Lung (tissue), 16 donors: ENCODE results near the gene LONP1. TPM values are rescaled to one million over a fixed set of nuclear protein-coding genes. Genes with fewer than 3 reads are reported as not detected.

Source experiments
- ATAC-seq: fragments of 200-7000 bp; cut with Tn5 transposase; one replicate; pipeline ENCODE4 v1.9.1; 2020; ENCODE audit warnings: moderate number of reproducible peaks; ENCODE audit not compliant: insufficient read depth, low FRiP score
- DNase-seq, 3 donors: peaks; one replicate each; pipeline ENCODE4 v3.0.0-alpha.2; 2013 to 2017
- H3K27ac ChIP-seq, 2 donors: one replicate each; pipeline ENCODE4 v1.5.1; 2013; ENCODE audit warnings: mild to moderate bottlenecking in 2 of 2, moderate library complexity in 2 of 2, control low read depth in 1 of 2, inconsistent platforms in 1 of 2, low read depth in 1 of 2, low read length in 1 of 2
- H3K27me3 ChIP-seq, 3 donors: one replicate each; pipeline ENCODE4 v1.5.1; 2013; ENCODE audit warnings: low read length in 2 of 3; ENCODE audit not compliant: control insufficient read depth in 3 of 3, insufficient read depth in 3 of 3
- H3K36me3 ChIP-seq, 4 donors: one replicate each; pipeline ENCODE4 v1.5.1; 2013; ENCODE audit warnings: low read length in 4 of 4, mild to moderate bottlenecking in 1 of 4, moderate library complexity in 1 of 4; ENCODE audit not compliant: control insufficient read depth in 4 of 4, insufficient read depth in 4 of 4
- H3K4me1 ChIP-seq, 5 donors: one replicate each; pipeline ENCODE4 v1.5.1; 2013; ENCODE audit warnings: low read length in 5 of 5, mild to moderate bottlenecking in 2 of 5, moderate library complexity in 1 of 5; ENCODE audit not compliant: control insufficient read depth in 5 of 5, insufficient read depth in 5 of 5
- H3K4me3 ChIP-seq: one replicate; pipeline ENCODE4 v1.5.1; 2013; ENCODE audit warnings: mild to moderate bottlenecking, control low read depth, moderate library complexity
- H3K9ac ChIP-seq, 2 donors: one replicate each; pipeline ENCODE4 v1.5.1; 2013; ENCODE audit warnings: low read length in 2 of 2, control low read depth in 1 of 2; ENCODE audit not compliant: insufficient read depth in 1 of 2
- H3K9me3 ChIP-seq, 4 donors: one replicate each; pipeline ENCODE4 v1.5.1; 2013; ENCODE audit warnings: low read length in 3 of 4, mild to moderate bottlenecking in 1 of 4, moderate library complexity in 1 of 4; ENCODE audit not compliant: control insufficient read depth in 4 of 4, insufficient read depth in 3 of 4
- CTCF ChIP-seq: IDR thresholded peaks from 2 replicates; pipeline ENCODE4 v1.5.1; 2012; ENCODE audit warnings: mild to moderate bottlenecking; ENCODE audit errors: control extremely low read depth, extremely low read depth
- WGBS, 2 donors: extraction: QIAGEN DNeasy Blood & Tissue Kit; methylation state at CpG; one replicate each; pipeline ENCODE4 v1.1.7; 2013; 5-methylcytosine and 5-hydroxymethylcytosine counted together
- long read RNA-seq, 5 donors: transcript quantifications; one replicate each; lab custom pipeline, GENCODE V29; 2026
- polyA plus RNA-seq, 2 donors: library from polyadenylated mRNA; stranded (reverse); fragments of 200-250 nt; gene quantifications; one replicate each; pipeline ENCODE4 v1.2.1, GENCODE V29; 2013
- total RNA-seq, 2 donors: library from RNA; depleted of rRNA in 1 of 2; stranded (reverse); fragments of >200 nt in 1 of 2; gene quantifications; one replicate each; pipeline ENCODE4 v1.2.1, GENCODE V29; 2014 to 2021
- donor health status: control.
- donor health status: control.
- donor health status: Bipolar disorder and iron deficiency.
- donor health status: healthy.
- donor health status: DM: yes; HTN: yes; CAD: no.

LONP1 gene
- 10 to 100 TPM; 41.0 to 89.6 TPM for total RNA-seq
- polyA plus RNA-seq = 10 to 100 TPM; 63.0 to 75.0 TPM
- long read RNA-seq, donor 1, transcript LONP1-201 (18 exons, 3,236 nt) = major isoform, 9 of 9 reads
- long read RNA-seq, donor 1, partial matches to known transcripts = 0 of 9 reads
- long read RNA-seq, donor 1, other reads (novel, unspliced or antisense) = 0 of 9 reads
- long read RNA-seq, donor 2, partial matches to known transcripts = 5 of 5 reads
- long read RNA-seq, donor 2, other reads (novel, unspliced or antisense) = 0 of 5 reads
- long read RNA-seq, donor 3, partial matches to known transcripts = 0 of 2 reads
- long read RNA-seq, donor 3, other reads (novel, unspliced or antisense) = 0 of 2 reads
- long read RNA-seq, donor 4 = 0 reads
- long read RNA-seq, donor 5, partial matches to known transcripts = 5 of 7 reads
- long read RNA-seq, donor 5, other reads (novel, unspliced or antisense) = 0 of 7 reads

- ATAC-seq (peak; percentile 96), DNase-seq (peak; percentile 99 to 100 (median 99))
- H3K36me3 ChIP-seq = no peaks in the 10 kb centered on the region
- peak; percentile 88 for TF ChIP-seq CTCF
- 0% methylated on average over 84 to 90 of the region's 90 CpGs for WGBS, 2 donors
- no peaks in the 10 kb centered on the region for H3K27me3 ChIP-seq
- H3K4me3 ChIP-seq = peak within 1 kb of the TSS; percentile 96
- H3K27ac ChIP-seq = peak within 1 kb of the TSS; percentile 96 to 97
- H3K9ac ChIP-seq = peak within 1 kb of the TSS; percentile 80 to 94
- H3K4me1 ChIP-seq = peaks cover 0 to 12% (median 8%) of the 10 kb centered on the region in 5 donors
- no peaks in the 10 kb centered on the region for H3K9me3 ChIP-seq
Measured at GRCh38 chr19:5719961-5720790, at the start of gene LONP1, which contains the start of gene CATSPERD. LONP1 (minus strand) TSS chr19:5720146; CDS start chr19:5720132, 14 bp downstream. CATSPERD (plus strand) TSS chr19:5720637; CDS start chr19:5720738, 101 bp downstream.

- Histone ChIP-seq H3K4me3 (no peak overlapping the region), H3K9me3 (peaks cover 0 to 2% (median 0%) of the 10 kb centered on the region in 4 donors), H3K27me3 (no peaks in the 10 kb centered on the region), H3K27ac (no peak overlapping the region), H3K4me1 (no peaks in the 10 kb centered on the region), H3K9ac (no peak overlapping the region), H3K36me3 (no peaks in the 10 kb centered on the region)
- ATAC-seq (no peak), DNase-seq (no peak)
- 92 to 93% methylated on average over 10 of the region's 10 CpGs for WGBS, 2 donors
- TF ChIP-seq CTCF = no peak
Measured at GRCh38 chr19:5767949-5768348, 48.0 kb upstream of the LONP1 start.

- TF ChIP-seq CTCF = no peak
- Histone ChIP-seq H3K9me3 (peaks cover 0 to 2% (median 0%) of the 10 kb centered on the region in 4 donors), H3K4me3 (no peak overlapping the region), H3K27ac (no peak overlapping the region), H3K27me3 (no peaks in the 10 kb centered on the region), H3K4me1 (no peaks in the 10 kb centered on the region), H3K9ac (no peak overlapping the region), H3K36me3 (no peaks in the 10 kb centered on the region)
- 92 to 94% methylated on average over 3 of the region's 3 CpGs for WGBS, 2 donors
- ATAC-seq = no peak
- DNase-seq = no peak
Measured at GRCh38 chr19:5765220-5765619, 45.3 kb upstream of the LONP1 start.
